Parathyroid adenoma (tissue), 2 donors: Measurements from ENCODE around the gene LY6G5C.

Experiments
- H2AFZ ChIP-seq: fragments of 300-600 bp; sonication (generic); one replicate; pipeline ENCODE4 v1.7.0; 2017; ENCODE audit warnings: antibody characterized with exemption, mild to moderate bottlenecking
- H3K27ac ChIP-seq: fragments of 300-600 bp; sonication (generic); one replicate; pipeline ENCODE4 v1.7.0; 2017
- H3K27me3 ChIP-seq: fragments of 300-600 bp; sonication (generic); one replicate; pipeline ENCODE4 v1.7.0; 2017; ENCODE audit warnings: low read length; ENCODE audit not compliant: control insufficient read depth, insufficient read depth
- H3K36me3 ChIP-seq: fragments of 300-600 bp; sonication (generic); one replicate; pipeline ENCODE4 v1.7.0; 2017; ENCODE audit warnings: low read length; ENCODE audit not compliant: control insufficient read depth, insufficient read depth
- H3K4me1 ChIP-seq: fragments of 300-600 bp; sonication (generic); one replicate; pipeline ENCODE4 v1.7.0; 2017; ENCODE audit warnings: control low read depth
- H3K4me2 ChIP-seq: fragments of 300-600 bp; sonication (generic); one replicate; pipeline ENCODE4 v1.7.0; 2017; ENCODE audit warnings: low read length
- H3K4me3 ChIP-seq: fragments of 300-600 bp; sonication (generic); one replicate; pipeline ENCODE4 v1.7.0; 2017; ENCODE audit warnings: low read depth, low read length
- H3K79me2 ChIP-seq: fragments of 300-600 bp; sonication (generic); one replicate; pipeline ENCODE4 v1.7.0; 2017; ENCODE audit warnings: control low read depth
- H3K9ac ChIP-seq: fragments of 300-600 bp; sonication (generic); one replicate; pipeline ENCODE4 v1.7.0; 2017; ENCODE audit warnings: mild to moderate bottlenecking
- H3K9me3 ChIP-seq: fragments of 300-600 bp; sonication (generic); one replicate; pipeline ENCODE4 v1.7.0; 2017; ENCODE audit warnings: low read length; ENCODE audit not compliant: control insufficient read depth
- CTCF ChIP-seq: fragments of 300-600 bp; sonication (generic); IDR thresholded peaks from one replicate; pipeline ENCODE4 v1.7.0; 2017; ENCODE audit warnings: antibody characterized with exemption, mild to moderate bottlenecking
- donor health status: primary hyperparathyroidism.

LY6G5C gene

GRCh38 chr6:31663126-31663960 is 17.5 kb downstream of the LY6G5C start:
- H3K4me2 ChIP-seq = peak overlapping the region; percentile 99
- H3K4me3 ChIP-seq = peak overlapping the region; percentile 99
- peak overlapping the region; percentile 99 for H3K27ac ChIP-seq
- no peak overlapping the region for H3K9ac ChIP-seq
- no peaks in the 10 kb centered on the region for H3K9me3 ChIP-seq
- TF ChIP-seq CTCF = no peak
- peaks cover 35% of the 10 kb centered on the region for H3K79me2 ChIP-seq
- no peaks in the 10 kb centered on the region for H3K27me3 ChIP-seq
- H3K4me1 ChIP-seq = peaks cover 15% of the 10 kb centered on the region
- H3K36me3 ChIP-seq = no peaks in the 10 kb centered on the region
- H2AFZ ChIP-seq = no peak overlapping the region

GRCh38 chr6:31662124-31662723 is 18.6 kb downstream of the LY6G5C start:
- TF ChIP-seq CTCF = no peak
- Histone ChIP-seq H3K9ac (no peak overlapping the region), H2AFZ (no peak overlapping the region), H3K9me3 (no peaks in the 10 kb centered on the region), H3K4me2 (no peak overlapping the region), H3K36me3 (no peaks in the 10 kb centered on the region), H3K79me2 (peaks cover 43% of the 10 kb centered on the region), H3K27ac (no peak overlapping the region), H3K4me3 (no peak overlapping the region), H3K27me3 (no peaks in the 10 kb centered on the region), H3K4me1 (peaks cover 15% of the 10 kb centered on the region)

DNA sequence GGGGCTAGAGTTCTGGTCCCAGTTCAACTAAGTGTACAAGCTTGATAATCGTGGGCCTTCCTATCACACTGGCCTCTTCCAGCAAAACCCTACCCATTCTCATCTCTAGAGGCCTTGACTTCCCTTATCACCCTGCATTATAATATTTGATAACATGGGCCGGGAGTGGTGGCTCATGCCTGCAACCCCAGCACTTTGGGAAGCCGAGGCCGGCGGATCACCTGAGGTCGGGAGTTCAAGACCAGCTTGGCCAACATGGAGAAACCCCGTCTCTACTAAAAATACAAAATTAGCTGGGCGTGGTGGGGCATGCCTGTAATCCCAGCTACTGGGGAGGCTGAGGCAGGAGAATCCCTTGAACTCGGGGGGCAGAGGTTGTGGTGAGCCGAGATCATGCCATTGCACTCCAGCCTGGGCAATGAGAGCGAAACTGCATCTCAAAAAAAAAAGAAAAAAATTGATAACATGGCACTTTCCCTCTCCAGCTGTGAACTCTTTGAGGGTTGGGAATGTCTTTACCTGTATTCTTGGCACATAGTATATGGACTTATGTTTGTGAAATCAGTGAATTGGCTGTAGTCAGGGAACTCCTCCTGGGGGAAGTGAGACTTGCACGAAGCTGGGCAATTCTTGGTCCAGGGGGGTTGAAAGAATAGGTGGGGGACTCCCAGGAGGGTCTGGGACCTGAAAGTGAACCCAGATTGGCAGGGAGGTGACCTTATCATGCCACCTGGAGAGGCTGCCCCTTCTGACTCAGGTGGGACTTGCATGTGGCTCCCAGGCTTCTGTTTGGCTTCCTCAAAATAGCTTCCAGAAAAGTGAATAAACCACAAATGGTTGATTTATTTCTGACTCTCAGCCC is 19.4 kb downstream of the LY6G5C start:
- no peak overlapping the region for H3K9ac ChIP-seq

More for the DNA sequence above, 19.4 kb downstream of the LY6G5C start:
- H3K27ac ChIP-seq = peak overlapping the region; percentile 91
- H2AFZ ChIP-seq = peak overlapping the region; percentile 81
- H3K36me3 ChIP-seq = no peaks in the 10 kb centered on the region
- no peaks in the 10 kb centered on the region for H3K27me3 ChIP-seq
- peak overlapping the region; percentile 87 for H3K4me3 ChIP-seq
- H3K9me3 ChIP-seq = no peaks in the 10 kb centered on the region
- no peak for TF ChIP-seq CTCF
- H3K4me1 ChIP-seq = peaks cover 15% of the 10 kb centered on the region
- peak overlapping the region; percentile 82 for H3K4me2 ChIP-seq
- H3K79me2 ChIP-seq = peaks cover 38% of the 10 kb centered on the region
